HepG2 (cell line): ENCODE data around the gene DTX4. TPM values are rescaled to one million over a fixed set of nuclear protein-coding genes. Genes with fewer than 3 reads are reported as not detected.

Experiments
- ARID5B ChIP-seq: IDR thresholded peaks from 2 replicates; pipeline ENCODE4 v1.4.0; 2020; ENCODE audit warnings: mild to moderate bottlenecking, missing genetic modification reagents
- FOXP1 ChIP-seq, 2 experiments: fragments of 450-650 bp in 1 of 2; IDR thresholded peaks; 2 replicates each; pipeline ENCODE4 v1.6.1; 2017 to 2018; ENCODE audit warnings: antibody characterized with exemption in 1 of 2
- FOXP4 ChIP-seq: sonication (generic); formaldehyde crosslinking; IDR thresholded peaks from 2 replicates; pipeline ENCODE4 v1.4.0; 2020; ENCODE audit warnings: missing genetic modification reagents
- NR3C1 ChIP-seq: sonication (generic); formaldehyde crosslinking; IDR thresholded peaks from 2 replicates; pipeline ENCODE4 v1.4.0; 2020; ENCODE audit warnings: missing genetic modification reagents
- RXRA ChIP-seq: sonication (generic); formaldehyde crosslinking; IDR thresholded peaks from 2 replicates; pipeline ENCODE4 v1.5.1; 2020; ENCODE audit warnings: missing genetic modification reagents
- RXRB ChIP-seq: IDR thresholded peaks from 2 replicates; pipeline ENCODE4 v1.6.1; 2016; ENCODE audit warnings: borderline replicate concordance, missing genetic modification reagents, missing compliant biosample characterization
- SOX6 ChIP-seq, 2 experiments: fragments of 450-650 bp in 1 of 2; sonication (generic) in 1 of 2; formaldehyde crosslinking in 1 of 2; IDR thresholded peaks; 2 replicates each; pipeline versions ENCODE4 v1.4.0 to v1.6.1; 2017 to 2020; ENCODE audit warnings: antibody characterized with exemption in 1 of 2, mild to moderate bottlenecking in 1 of 2, missing genetic modification reagents in 1 of 2
- TFDP1 ChIP-seq: IDR thresholded peaks from 2 replicates; pipeline ENCODE4 v1.6.1; 2016; ENCODE audit warnings: missing compliant biosample characterization, missing genetic modification reagents, borderline replicate concordance
- THAP11 ChIP-seq: IDR thresholded peaks from 2 replicates; pipeline ENCODE4 v1.6.1; 2016; ENCODE audit warnings: missing biosample characterization, missing genetic modification reagents
- TOPORS ChIP-seq: sonication (generic); formaldehyde crosslinking; IDR thresholded peaks from 2 replicates; pipeline ENCODE4 v1.8.0; 2023; ENCODE audit warnings: mild to moderate bottlenecking, missing genetic modification reagents
- ZBTB7B ChIP-seq: sonication (generic); formaldehyde crosslinking; IDR thresholded peaks from 2 replicates; pipeline ENCODE4 v1.4.0; 2020; ENCODE audit warnings: missing genetic modification reagents
- ZNF530 ChIP-seq: sonication (generic); formaldehyde crosslinking; IDR thresholded peaks from 2 replicates; pipeline ENCODE4 v1.5.0; 2020; ENCODE audit warnings: low read depth, mild to moderate bottlenecking, missing genetic modification reagents
- ZNF646 ChIP-seq: sonication (generic); formaldehyde crosslinking; IDR thresholded peaks from 2 replicates; pipeline ENCODE4 v1.9.0; 2021; ENCODE audit warnings: mild to moderate bottlenecking, missing genetic modification reagents
- ZNF772 ChIP-seq: sonication (generic); formaldehyde crosslinking; IDR thresholded peaks from 2 replicates; pipeline ENCODE4 v1.5.0; 2020; ENCODE audit warnings: mild to moderate bottlenecking, missing genetic modification reagents
- ZNF781 ChIP-seq: sonication (generic); formaldehyde crosslinking; IDR thresholded peaks from 2 replicates; pipeline ENCODE4 v1.5.1; 2020; ENCODE audit warnings: borderline replicate concordance, mild to moderate bottlenecking, missing genetic modification reagents; ENCODE audit errors: not compliant biosample characterization
- polyA plus RNA-seq, 8 experiments: library from polyadenylated mRNA; depleted of rRNA in 3 of 8; stranded (reverse) in 7 of 8; unstranded in 1 of 8; fragments of >200 nt; fragmentation: Illumina TruSeq in 4 of 8; extraction: Trizol in 4 of 8; gene quantifications; 2 replicates each; pipeline versions ENCODE4 v1.2.1 to v1.2.3, GENCODE V29; 2011 to 2016; ENCODE audit warnings: low read depth in 4 of 8, missing spikeins in 1 of 8, mixed read lengths in 1 of 8; ENCODE audit not compliant: insufficient read depth in 1 of 8
- total RNA-seq, 5 experiments: library from RNA; depleted of rRNA; stranded (reverse); fragments of >200 nt; fragmentation: Illumina TruSeq; extraction: Trizol; gene quantifications; 2 replicates each; pipeline ENCODE4 v1.2.3, GENCODE V29; 2016; ENCODE audit warnings: low read depth in 1 of 5

Gene DTX4
- total and polyA plus RNA-seq, 2 of the 13 experiments (the other 11 are each of a cell fraction or from before 2014, with no cell fraction given) = 0.67 to 5.6 TPM

- TF ChIP-seq THAP11 (CRISPR knock-in tag) (peak; percentile 72), TOPORS (no peak), NR3C1 (CRISPR knock-in tag) (no peak), TFDP1 (CRISPR knock-in tag) (0 out of 2 replicates have a peak, but pooled peaks have one; percentile 39), ZNF646 (CRISPR knock-in tag) (no peak), ZBTB7B (peak; percentile 76; the same call in 1 of the 2 replicates), SOX6 (IDR thresholded peaks at IDR 0.05) (no peak), SOX6 (CRISPR knock-in tag; IDR thresholded peaks at IDR 0.05) (peak; percentile 83), ARID5B (peak; percentile 86), RXRB (peak; percentile 95), ZNF530 (CRISPR knock-in tag) (no peak), FOXP1 (IDR thresholded peaks at IDR 0.05) (0 out of 2 replicates have a peak, but pooled peaks have one; percentile 33), FOXP1 (CRISPR knock-in tag; IDR thresholded peaks at IDR 0.05) (peak; percentile 65; the same call in 1 of the 2 replicates), FOXP4 (CRISPR knock-in tag) (peak; percentile 72), ZNF772 (CRISPR knock-in tag) (no peak), RXRA (peak; percentile 92), ZNF781 (CRISPR knock-in tag) (no peak)
Observed at GRCh38 chr11:59173964-59174663, 2.2 kb downstream of the DTX4 start (continued).
